A549 (cell line): ENCODE data around the gene SPSB3. TPM values are rescaled to one million over a fixed set of nuclear protein-coding genes. Genes with fewer than 3 reads are reported as not detected.

ENCODE experiments used
- ATAC-seq, 2 experiments: fragments of 200-7000 bp in 1 of 2; fragments of >200 bp in 1 of 2; cut with Nextera tagmentation in 1 of 2; cut with Tn5 transposase in 1 of 2; 3 replicates each; pipeline versions ENCODE4 v1.8.0 to v1.9.1; 2018 to 2020; ENCODE audit warnings: mild to moderate bottlenecking in 1 of 2, moderate library complexity in 1 of 2
- CTCF ChIA-PET: fragments of 300-600 bp; sonication (Branson Sonifier 250); formaldehyde crosslinking; extraction: SDS; loops from one replicate; lab custom pipeline; 2021; ENCODE audit warnings: antibody characterized with exemption, inconsistent platforms; lab: Yijun Ruan, JAX
- POLR2A ChIA-PET: fragments of 350-600 bp; formaldehyde crosslinking; extraction: SDS; loops from one replicate; lab custom pipeline; 2021; ENCODE audit warnings: antibody characterized with exemption, inconsistent platforms; lab: Yijun Ruan, JAX
- DNase-seq, 2 experiments: peaks; one replicate each; pipeline versions ENCODE4 v3.0.0 to v3.0.0-alpha.2; 2011 to 2016; ENCODE audit warnings: low read depth in 1 of 2, low spot score in 1 of 2
- FAIRE-seq: peaks from 2 replicates; lab custom pipeline; 2011; peaks lifted over from hg19 to GRCh38; lab: Jason Lieb, UNC
- H3K27ac ChIP-seq, 2 experiments: fragments of >200 bp; sonication (Bioruptor Twin); formaldehyde crosslinking; 3 replicates each; pipeline ENCODE4 v1.5.1; 2016 to 2017
- H3K4me1 ChIP-seq: fragments of >200 bp; sonication (Bioruptor Twin); formaldehyde crosslinking; 3 replicates; pipeline ENCODE4 v1.6.1; 2016
- H3K4me2 ChIP-seq: fragments of >200 bp; sonication (Bioruptor Twin); formaldehyde crosslinking; 3 replicates; pipeline ENCODE4 v1.6.1; 2016
- H3K4me3 ChIP-seq: fragments of >200 bp; sonication (Bioruptor Twin); formaldehyde crosslinking; 3 replicates; pipeline ENCODE4 v1.5.1; 2016
- H3K9me3 ChIP-seq: fragments of >200 bp; sonication (Bioruptor Twin); formaldehyde crosslinking; 3 replicates; pipeline ENCODE4 v1.6.1; 2016
- CBX2 ChIP-seq: fragments of 200-600 bp; sonication (generic); IDR thresholded peaks from 2 replicates; pipeline ENCODE4 v1.6.1; 2016; ENCODE audit warnings: low read depth, mild to moderate bottlenecking, borderline replicate concordance
- CBX8 ChIP-seq: fragments of 200-600 bp; sonication (generic); IDR thresholded peaks from 2 replicates; pipeline ENCODE4 v1.6.1; 2016
- EHMT2 ChIP-seq: fragments of 200-600 bp; sonication (generic); IDR thresholded peaks from 2 replicates; pipeline ENCODE4 v1.6.1; 2016; ENCODE audit warnings: antibody characterized with exemption, low read depth, mild to moderate bottlenecking, moderate library complexity
- ESRRA ChIP-seq: fragments of 150-350 bp; IDR thresholded peaks from 2 replicates; pipeline ENCODE4 v1.6.1; 2014; ENCODE audit warnings: mild to moderate bottlenecking, low read length, borderline replicate concordance
- HDAC2 ChIP-seq: fragments of 200-600 bp; sonication (generic); IDR thresholded peaks from 2 replicates; pipeline ENCODE4 v1.6.1; 2016
- JUN ChIP-seq, 2 experiments: fragments of >200 bp; sonication (Bioruptor Twin); formaldehyde crosslinking; IDR thresholded peaks; 2 replicates in 1 of 2; 3 replicates in 1 of 2; pipeline ENCODE4 v1.6.1; 2016 to 2017
- MAFK ChIP-seq: fragments of 450-650 bp; IDR thresholded peaks from 2 replicates; pipeline ENCODE4 v1.6.1; 2014; ENCODE audit not compliant: partially characterized antibody
- POLR2A ChIP-seq: IDR thresholded peaks from 2 replicates; pipeline ENCODE4 v1.6.1; 2012; ENCODE audit warnings: mild to moderate bottlenecking, low read length
- WGBS: methylation state at CpG from one replicate; pipeline ENCODE4 v1.1.6; 2017; ENCODE audit errors: missing lambda C conversion rate; 5-methylcytosine and 5-hydroxymethylcytosine counted together
- polyA plus RNA-seq, 4 experiments: library from polyadenylated mRNA; depleted of rRNA in 3 of 4; stranded (reverse); fragments of >200 nt; fragmentation: RNase III in 1 of 4; extraction: RNeasy Plus Mini Kit Qiagen cat#74134 plus additional on column Dnase treatment in 1 of 4; gene quantifications; 2 replicates in 3 of 4; 3 replicates in 1 of 4; pipeline ENCODE4 v1.2.3, GENCODE V29; 2011 to 2017
- TF ChIP-seq, protein P1 (sequence below): fragments of >200 bp; sonication (Bioruptor Twin); formaldehyde crosslinking; IDR thresholded peaks from 2 replicates; pipeline ENCODE4 v1.6.1; 2016
- TF ChIP-seq, protein P2 (sequence below): fragments of 250-450 bp; sonication (Bioruptor Pico); IDR thresholded peaks from 2 replicates; pipeline ENCODE4 v1.5.0; 2021; ENCODE audit warnings: mild to moderate bottlenecking, moderate library complexity, borderline replicate concordance
- TF ChIP-seq, protein P3 (sequence below): IDR thresholded peaks from 2 replicates; pipeline ENCODE4 v1.6.1; 2012

SPSB3 gene
- polyA plus RNA-seq, 2 of the 4 experiments (the other 2 are of a cell fraction) = 9.2 to 14.6 TPM

DNA sequence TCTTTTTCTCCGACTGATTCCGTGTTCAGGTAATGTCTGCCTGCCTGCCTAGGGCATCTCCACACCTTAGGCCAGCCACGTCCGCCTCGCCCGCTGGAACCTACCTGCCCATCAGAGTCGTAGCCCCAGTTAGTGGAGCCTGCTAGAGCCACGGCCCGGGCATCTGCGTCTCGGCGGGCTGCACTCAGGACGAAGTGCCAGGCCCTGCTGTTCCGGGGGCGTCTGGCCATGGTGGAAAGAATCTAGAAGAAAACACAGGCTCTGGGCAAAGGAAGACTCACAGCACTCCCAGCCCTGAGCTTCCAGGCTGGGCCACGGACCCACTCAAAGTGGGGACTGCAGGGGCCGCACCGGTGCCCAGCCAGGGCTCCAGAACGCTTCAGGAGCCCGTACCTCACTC is 1.1 kb downstream of the SPSB3 start:
- Histone ChIP-seq H3K4me1 (peaks cover 22% of the 10 kb centered on the region; the same call in 2 of the 3 replicates), H3K4me3 (peak overlapping the region; percentile 74), H3K27ac (peak overlapping the region; percentile 65 to 90; a peak in 5 of 6 replicates), H3K4me2 (peak overlapping the region; percentile 83), H3K9me3 (no peaks in the 10 kb centered on the region)
- FAIRE-seq (no peak), ATAC-seq (no peak), DNase-seq (no peak)
- ChIA-PET CTCF (interaction anchor here (0.7 to 2.9 kb wide), 4 partner anchors 10 to 148 kb away, joined by 3 to 15 read pairs (median 6); partner anchors contain the start of genes EME2, MAPK8IP3, MRPS34 and NME3), POLR2A (interaction anchor here (2.0 kb wide), 1 partner anchor 10 kb away, joined by 46 read pairs; the partner anchor contains the start of genes EME2, MRPS34 and NME3)
- 85% methylated on average over 18 of the region's 20 CpGs for WGBS
- no peak for TF ChIP-seq EHMT2
- TF ChIP-seq, protein P1, sequence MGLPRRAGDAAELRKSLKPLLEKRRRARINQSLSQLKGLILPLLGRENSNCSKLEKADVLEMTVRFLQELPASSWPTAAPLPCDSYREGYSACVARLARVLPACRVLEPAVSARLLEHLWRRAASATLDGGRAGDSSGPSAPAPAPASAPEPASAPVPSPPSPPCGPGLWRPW = no peak
- TF ChIP-seq JUN (IDR thresholded peaks at IDR 0.05) = no peak
- TF ChIP-seq, protein P2, sequence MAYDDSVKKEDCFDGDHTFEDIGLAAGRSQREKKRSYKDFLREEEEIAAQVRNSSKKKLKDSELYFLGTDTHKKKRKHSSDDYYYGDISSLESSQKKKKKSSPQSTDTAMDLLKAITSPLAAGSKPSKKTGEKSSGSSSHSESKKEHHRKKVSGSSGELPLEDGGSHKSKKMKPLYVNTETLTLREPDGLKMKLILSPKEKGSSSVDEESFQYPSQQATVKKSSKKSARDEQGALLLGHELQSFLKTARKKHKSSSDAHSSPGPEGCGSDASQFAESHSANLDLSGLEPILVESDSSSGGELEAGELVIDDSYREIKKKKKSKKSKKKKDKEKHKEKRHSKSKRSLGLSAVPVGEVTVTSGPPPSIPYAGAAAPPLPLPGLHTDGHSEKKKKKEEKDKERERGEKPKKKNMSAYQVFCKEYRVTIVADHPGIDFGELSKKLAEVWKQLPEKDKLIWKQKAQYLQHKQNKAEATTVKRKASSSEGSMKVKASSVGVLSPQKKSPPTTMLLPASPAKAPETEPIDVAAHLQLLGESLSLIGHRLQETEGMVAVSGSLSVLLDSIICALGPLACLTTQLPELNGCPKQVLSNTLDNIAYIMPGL = no peak
- TF ChIP-seq MAFK = no peak
- TF ChIP-seq CBX8 = no peak

- Histone ChIP-seq H3K27ac (no peak overlapping the region), H3K4me3 (no peak overlapping the region), H3K4me1 (peaks cover 22% of the 10 kb centered on the region; the same call in 2 of the 3 replicates), H3K4me2 (peak overlapping the region; percentile 83), H3K9me3 (no peaks in the 10 kb centered on the region)
- POLR2A ChIA-PET = no interaction called here
- TF ChIP-seq, protein P3, sequence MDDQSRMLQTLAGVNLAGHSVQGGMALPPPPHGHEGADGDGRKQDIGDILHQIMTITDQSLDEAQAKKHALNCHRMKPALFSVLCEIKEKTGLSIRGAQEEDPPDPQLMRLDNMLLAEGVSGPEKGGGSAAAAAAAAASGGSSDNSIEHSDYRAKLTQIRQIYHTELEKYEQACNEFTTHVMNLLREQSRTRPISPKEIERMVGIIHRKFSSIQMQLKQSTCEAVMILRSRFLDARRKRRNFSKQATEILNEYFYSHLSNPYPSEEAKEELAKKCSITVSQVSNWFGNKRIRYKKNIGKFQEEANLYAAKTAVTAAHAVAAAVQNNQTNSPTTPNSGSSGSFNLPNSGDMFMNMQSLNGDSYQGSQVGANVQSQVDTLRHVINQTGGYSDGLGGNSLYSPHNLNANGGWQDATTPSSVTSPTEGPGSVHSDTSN = 0 out of 2 replicates have a peak, but pooled peaks have one; percentile 22
- no peak for TF ChIP-seq JUN (IDR thresholded peaks at IDR 0.05)
- no peak for TF ChIP-seq ESRRA
- no peak for TF ChIP-seq HDAC2
- 72% methylated on average over 6 of the region's 6 CpGs for WGBS
- ATAC-seq (no peak), FAIRE-seq (no peak), DNase-seq (no peak)
- CTCF ChIA-PET = interaction anchor here (1.3 to 2.9 kb wide), 4 partner anchors 9 to 74 kb away, joined by 3 to 15 read pairs (median 6); partner anchors contain the start of genes EME2, MAPK8IP3, MRPS34 and NME3
Observed at GRCh38 chr16:1780677-1781072, 1.7 kb downstream of the SPSB3 start.

DNA sequence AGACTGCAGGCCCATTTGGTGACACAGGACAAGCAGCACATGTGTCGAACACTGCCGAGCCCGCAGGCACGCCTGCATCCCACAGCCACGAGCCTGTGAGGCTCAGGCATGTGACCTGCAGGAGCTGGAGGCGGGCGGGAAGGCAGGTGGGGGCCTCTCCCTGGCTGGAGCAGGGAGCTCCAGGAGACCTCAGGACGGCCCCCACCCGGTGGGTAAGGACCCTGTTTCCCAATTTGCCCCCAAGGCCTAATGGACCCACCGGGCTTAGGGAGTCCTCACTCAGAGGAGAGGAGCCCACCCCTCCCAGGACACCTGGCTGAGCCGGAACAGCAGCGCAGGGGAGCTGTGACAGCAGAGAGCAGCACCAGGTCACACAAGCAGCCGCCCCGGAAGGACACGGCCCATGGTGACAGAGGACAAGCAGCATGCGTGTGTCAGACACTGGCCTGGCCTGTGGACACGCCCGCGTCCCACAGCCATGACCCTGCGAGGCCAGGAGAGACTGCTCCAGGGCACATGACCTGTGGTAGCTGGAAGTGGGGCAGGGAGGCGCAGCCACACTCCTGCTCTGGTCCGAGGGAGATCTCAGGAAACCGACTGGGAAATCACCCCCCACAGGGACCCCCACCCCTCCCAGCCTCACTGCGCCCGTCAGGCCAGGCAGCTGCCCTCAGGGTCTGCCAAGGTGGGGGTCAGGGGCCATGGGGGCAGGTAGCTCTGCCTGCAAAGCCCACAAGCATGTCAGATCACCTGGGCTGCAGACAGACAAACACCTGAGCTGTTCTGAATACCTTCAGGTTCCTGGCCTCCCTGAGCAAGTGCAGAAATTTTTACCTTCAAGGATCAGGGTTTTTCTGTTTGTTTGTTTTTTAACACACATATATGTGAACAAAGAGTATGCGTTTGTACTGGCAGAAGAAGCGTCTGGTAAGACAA is 2.4 kb downstream of the SPSB3 start:
- WGBS = 82% methylated on average over 13 of the region's 27 CpGs
- ChIA-PET POLR2A (no interaction called here), CTCF (interaction anchor here (0.5 to 2.2 kb wide), 4 partner anchors 9 to 361 kb away, joined by 3 to 7 read pairs (median 4); partner anchors contain the start of genes MAPK8IP3 and NME3)
- no peak overlapping the region for H3K4me3 ChIP-seq
- TF ChIP-seq POLR2A = 0 out of 2 replicates have a peak, but pooled peaks have one; percentile 3
- TF ChIP-seq CBX2 = no peak
- TF ChIP-seq, protein P3 = peak; percentile 60; the same call in 1 of the 2 replicates
- FAIRE-seq (no peak), DNase-seq (no peak), ATAC-seq (no peak)
- no peaks in the 10 kb centered on the region for H3K9me3 ChIP-seq
- H3K27ac ChIP-seq = peak overlapping the region in 1 of 2 experiments; percentile 13; a peak in 1 of 6 replicates
- no peak overlapping the region for H3K4me2 ChIP-seq
- H3K4me1 ChIP-seq = peaks cover 22% of the 10 kb centered on the region; the same call in 2 of the 3 replicates
